HTERT RPE-1 (cell line): Measurements from ENCODE around the gene THADA.

Experiments
- in situ Hi-C: fragments of 300-500 bp; cut with MboI; formaldehyde crosslinking; loops from 4 replicates; pipeline ENCODE4 v1.14.3; 2020; ENCODE audit warnings: low sequenced_read_pairs

THADA gene

GRCh38 chr2:43472527-43473194 lies 123.2 kb downstream of the THADA start:
- in situ Hi-C loops: no loop called here

DNA sequence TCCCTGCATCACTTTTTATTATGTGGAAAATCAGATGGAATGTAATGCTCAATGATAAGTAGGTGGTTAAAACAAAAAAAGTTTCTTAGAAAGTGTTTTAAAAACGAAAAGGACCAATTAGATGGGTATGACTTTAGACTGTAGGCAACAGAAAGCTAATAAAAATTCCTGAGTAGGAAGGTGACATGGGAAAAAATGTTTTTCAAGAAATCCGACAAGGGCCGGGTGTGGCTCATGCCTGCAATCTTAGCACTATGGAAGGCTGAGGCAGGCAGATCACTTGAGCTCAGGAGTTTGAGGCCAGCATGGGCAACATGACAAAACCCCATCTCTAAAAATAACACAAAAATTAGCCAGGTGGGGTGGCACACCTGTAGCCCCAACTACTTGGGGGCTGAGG lies 126.1 kb downstream of the THADA start:
- in situ Hi-C loops: no loop called here

DNA sequence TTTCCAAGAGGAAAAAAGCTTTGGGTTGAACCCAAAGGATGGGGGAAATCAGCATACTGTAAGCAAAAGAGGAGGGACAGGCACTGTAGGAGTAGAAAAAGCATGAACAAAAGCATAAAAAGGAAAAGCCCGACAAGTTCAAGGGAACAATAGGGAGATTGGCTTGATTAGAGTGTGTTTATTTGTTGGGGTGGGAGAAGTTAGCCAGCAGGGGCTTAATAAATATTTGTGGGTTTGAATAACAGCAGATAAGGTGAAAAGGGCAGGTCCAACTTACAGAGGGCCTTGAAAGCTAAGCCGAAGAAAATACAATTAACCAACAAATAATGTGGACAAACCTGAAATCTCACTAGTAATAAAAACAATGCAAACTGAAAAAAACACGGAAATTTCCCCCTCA lies 126.7 kb downstream of the THADA start:
- in situ Hi-C loops: no loop called here

DNA sequence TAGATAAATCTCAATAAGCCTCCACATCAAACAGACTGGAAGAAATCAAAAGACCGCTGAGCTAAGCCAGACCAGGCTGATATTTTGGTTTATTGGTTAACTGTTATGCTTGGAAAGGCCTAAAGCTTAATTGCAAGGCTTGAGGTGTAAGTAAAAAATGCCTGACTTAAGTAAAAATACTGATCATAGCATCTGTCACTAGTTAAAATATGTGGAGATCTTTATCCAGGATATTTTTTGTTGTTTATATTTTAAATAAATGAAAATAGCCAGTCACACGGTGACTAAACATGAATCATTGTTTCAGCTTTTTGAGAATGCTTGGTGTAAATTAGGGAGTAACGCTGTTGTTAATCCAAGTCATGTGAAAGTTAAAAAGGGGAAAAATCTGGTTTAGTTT lies 127.9 kb downstream of the THADA start:
- in situ Hi-C loops: no loop called here

DNA sequence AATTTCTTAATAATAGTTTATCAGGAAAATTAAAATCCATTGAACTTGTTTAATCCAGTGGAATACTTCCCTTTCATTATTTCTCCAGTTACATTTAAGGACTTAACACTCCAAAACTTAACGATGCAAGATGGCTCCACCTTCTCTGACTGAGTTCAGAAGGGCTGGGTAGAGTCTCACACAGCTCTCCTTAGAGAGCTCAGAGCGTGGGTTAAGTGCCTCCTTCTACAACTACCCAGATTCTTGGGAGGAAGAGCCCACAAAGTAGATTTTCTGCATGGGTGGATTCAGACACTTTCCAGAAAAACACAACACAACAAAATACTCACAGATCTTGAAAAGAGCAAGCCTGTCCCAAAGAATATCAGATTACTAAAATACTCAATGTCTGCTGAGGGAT lies 130.6 kb downstream of the THADA start:
- in situ Hi-C loops: no loop called here

- in situ Hi-C loops: no loop called here
Measured at GRCh38 chr2:43464590-43464989, 131.2 kb downstream of the THADA start.

GRCh38 chr2:43462866-43463641 lies 132.8 kb downstream of the THADA start:
- in situ Hi-C loops: no loop called here

DNA sequence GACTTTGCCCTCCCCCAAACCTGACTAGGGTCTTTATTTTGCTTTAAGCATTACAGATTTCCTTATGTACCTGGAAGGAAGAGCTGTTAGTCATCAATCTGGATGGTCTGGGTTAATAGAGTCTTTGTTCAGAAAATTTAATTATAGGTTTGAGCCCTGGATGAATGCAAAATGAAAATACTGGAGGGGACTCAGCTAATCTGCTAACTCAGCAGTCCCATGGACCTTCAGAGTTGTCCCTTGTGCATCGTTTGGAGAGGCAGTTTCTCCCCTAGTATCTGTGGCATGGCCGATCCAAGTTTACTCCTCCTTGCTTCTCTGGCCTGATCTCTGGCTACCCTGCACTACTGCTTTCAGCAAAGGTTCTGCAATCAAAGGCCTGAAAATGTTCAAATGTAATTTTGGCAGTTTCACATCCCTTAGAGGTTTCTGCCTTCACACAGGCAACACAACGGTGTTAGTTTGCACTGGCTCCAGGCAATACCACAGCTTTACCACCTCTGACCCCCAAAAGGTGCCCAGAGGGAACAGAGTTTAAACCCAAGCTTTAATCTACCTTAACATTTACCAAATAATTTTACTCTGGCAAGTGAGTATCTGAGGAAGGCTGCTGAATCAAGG lies 134.3 kb downstream of the THADA start:
- in situ Hi-C loops: no loop called here

- in situ Hi-C loops: no loop called here
Measured at GRCh38 chr2:43460611-43461365, 135.1 kb downstream of the THADA start.

DNA sequence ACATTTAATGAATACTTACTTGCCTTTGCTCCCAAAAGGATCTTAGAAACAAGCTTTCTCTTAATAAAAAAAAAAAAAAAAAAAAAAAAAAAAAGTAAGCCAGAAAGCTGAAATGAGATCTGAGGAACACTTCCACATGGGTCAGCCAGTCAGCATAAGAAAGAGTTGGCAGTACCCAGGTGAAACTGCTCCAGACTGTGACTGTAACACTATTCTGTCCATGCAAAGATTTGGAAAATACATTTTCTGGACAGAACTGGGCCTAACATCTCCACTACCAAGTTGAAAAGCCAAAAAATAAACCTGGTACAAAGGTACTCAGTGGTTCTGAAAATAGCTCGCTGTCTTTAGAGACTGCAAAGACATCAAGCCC lies 135.7 kb downstream of the THADA start:
- in situ Hi-C loops: no loop called here

GRCh38 chr2:43459446-43460173 lies 136.2 kb downstream of the THADA start:
- in situ Hi-C loops: no loop called here

- in situ Hi-C loops: no loop called here
Measured at GRCh38 chr2:43458014-43458628, 137.7 kb downstream of the THADA start.

DNA sequence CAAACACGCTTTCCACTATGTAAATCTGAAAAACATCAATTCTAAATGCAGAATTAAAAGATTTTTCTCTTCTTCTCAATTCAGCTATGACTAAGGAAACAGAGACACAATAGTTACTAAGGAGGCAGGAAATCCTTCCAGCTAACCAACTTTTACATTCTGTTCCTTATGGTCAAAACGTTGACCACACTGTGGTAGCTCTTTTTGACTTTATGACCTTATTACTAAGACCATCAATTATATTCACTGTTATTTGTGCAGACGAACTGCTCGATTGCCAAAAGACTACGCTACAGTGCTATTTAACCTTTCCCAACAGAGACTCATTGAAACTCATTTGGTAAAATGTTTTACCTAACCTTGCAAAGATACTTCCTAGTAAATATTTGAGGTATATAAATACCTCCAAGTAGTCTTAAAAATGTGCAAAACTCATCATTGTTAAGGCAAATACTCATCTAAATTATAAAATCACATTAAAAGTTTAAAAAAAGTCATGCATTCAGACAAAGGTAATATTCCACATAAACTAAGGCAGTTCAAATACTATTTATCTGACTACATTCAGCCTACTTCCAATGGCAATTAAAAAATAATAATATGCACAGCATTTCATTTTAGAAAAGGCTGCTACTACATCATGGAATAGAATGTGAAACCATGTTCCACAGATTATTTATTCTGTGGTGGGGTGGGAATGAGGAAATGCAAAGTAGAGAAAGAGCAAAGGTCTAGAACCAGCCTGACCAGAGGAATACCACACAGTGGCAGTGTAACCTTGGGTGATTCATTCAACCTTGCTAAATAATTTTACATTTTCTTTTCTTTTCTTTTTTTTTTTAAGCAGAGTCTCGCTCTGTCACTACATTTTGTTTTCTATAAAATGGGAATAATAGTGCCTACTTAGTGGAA lies 139.9 kb downstream of the THADA start:
- in situ Hi-C loops: no loop called here

GRCh38 chr2:43455296-43455695 lies 140.5 kb downstream of the THADA start:
- in situ Hi-C loops: no loop called here

DNA sequence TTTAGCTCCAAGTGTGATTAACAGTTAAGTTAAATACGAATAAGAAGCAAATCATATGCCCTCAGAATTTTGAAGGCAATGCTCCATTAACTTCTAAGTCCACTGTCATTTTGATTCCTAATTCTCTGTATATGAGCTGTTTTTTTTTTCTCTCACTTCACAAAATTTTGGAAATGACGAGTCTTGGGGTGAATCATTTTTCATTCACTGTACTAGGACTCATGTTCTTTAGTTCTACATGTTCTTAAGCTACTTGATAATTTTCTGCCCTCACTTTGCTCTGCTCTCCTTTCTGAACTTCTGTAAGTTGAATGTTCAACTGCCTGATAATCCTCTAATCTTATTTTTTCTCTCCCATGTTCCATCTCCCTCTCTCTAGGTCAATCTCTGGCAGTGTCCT lies 141.0 kb downstream of the THADA start:
- in situ Hi-C loops: no loop called here

DNA sequence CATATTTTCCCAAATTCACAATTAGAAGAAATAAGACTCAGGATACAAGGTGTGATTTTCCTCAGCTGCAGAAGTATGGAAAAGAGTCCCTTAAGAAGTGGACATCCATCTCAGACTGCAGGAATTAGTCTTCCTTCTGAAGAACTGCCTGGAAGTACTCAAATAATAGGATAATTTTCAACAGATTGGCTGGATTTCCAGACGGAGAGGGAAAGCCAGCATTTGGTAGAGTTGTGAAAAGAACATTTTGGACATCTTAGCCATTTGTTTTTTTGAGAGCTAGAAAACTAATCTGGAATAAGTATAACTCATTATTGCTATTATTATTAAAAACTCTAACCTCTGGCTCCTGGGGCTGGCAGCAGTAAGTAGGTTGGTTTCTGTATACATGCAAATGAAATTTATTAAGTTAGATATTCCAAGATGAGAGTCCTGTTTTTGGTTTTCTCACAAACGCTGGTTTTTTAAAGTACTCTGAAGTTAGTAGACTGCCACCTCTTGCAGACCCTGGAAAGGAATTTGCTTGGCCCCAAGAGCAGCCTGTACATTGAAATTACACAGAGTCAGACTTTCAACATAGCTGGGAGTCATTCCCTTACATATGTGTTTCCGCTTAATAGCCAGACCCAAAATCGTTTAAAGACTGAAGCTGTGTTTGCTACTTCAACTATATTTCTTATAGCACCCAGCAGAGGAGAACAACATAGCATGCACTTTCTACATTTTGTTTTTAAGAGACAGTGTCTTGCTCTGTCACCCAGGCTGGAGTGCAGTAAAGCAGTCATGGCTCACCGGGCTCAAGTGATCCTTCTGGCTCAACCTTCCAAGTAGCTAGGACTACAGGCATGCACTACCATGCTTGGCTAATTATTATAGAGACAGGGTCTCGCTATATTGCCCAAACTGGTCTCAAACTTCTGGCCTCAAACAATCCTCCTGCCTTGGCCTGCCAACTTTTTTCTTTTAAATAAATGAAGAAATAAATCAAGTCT lies 142.4 kb downstream of the THADA start:
- in situ Hi-C loops: no loop called here

- in situ Hi-C loops: no loop called here
Measured at GRCh38 chr2:43452318-43452731, 143.5 kb downstream of the THADA start.

DNA sequence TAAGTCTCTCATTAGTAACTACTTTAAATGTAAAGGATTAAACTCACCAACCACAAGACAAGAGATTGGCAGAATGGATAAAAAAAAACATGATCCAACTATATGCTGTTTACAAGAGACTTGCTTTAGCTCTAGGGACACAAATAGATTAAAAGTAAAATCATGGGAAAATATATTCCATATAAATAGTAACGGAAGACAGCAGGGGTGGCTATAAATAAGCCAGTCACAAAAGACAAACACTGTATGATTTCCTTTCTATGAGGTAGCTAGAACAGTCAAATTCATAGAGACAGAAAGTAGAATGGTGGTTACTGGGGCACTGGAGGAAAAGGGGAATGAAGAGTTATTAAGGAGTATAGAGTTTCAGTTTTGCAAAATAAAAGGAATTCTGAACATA lies 145.2 kb downstream of the THADA start:
- in situ Hi-C loops: no loop called here
